ENCODE data around the gene LYZL2.

- TF ChIP-seq CTCF (IDR thresholded peaks at IDR 0.05): no peak
- TF ChIP-seq EP300 (IDR thresholded peaks at IDR 0.05): no peak
- TF ChIP-seq POLR2A (IDR thresholded peaks at IDR 0.05; ENCODE audit: low read depth): no peak
Observed at GRCh38 chr10:30574432-30574796, 55.1 kb downstream of the LYZL2 start.
